PC-9 (cell line): ENCODE measurements around the gene FBXO41.

Source experiments
- EZH2 ChIP-seq: fragments of 200-600 bp; sonication (generic); IDR thresholded peaks from 2 replicates; pipeline ENCODE4 v1.8.0; 2017; ENCODE audit warnings: antibody characterized with exemption, low read depth
- TF ChIP-seq, protein P1 (sequence below): fragments of 200-600 bp; sonication (generic); conservative IDR thresholded peaks from 2 replicates; pipeline ENCODE4 v1.6.1; 2017; ENCODE audit warnings: mixed run types, antibody characterized with exemption, mild to moderate bottlenecking, moderate library complexity

DNA sequence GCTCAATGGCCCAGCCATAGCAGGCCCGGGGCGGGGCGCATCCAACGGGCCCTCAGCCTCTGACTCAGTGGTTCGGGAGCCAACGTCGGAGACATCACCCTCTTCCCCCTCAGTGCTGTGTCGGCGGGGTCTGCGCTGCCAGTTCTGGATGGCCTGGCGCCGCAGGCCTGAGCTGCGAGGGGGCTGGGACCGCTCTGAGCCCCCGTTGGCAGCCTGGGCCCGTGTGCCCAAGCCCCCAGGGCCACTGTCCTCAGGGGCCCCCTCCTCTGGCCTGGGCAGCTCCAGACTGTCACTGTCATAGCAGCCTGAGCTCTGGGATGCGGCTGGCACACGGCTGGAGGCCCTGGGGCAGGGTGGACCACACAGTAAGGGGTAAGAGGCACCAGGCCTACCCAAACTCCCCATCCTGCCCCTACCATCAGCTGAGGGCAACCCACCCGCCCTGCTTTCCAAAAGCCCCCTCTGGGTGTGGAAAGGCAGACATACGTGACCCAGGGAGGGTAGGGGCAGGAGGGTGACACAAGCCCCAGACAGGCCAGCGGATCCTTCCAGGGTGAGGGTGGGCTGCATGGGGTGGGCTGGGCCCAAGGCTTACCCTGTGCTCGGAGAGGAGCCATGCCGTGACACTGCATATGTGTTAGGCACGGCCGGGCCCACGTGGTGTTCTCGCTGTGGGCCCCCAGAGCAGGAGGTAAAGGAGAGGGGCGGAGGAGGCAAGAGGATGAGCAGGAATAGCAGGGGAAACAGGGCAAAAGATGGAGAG, 18.8 kb downstream of the FBXO41 start:
- TF ChIP-seq, protein P1, sequence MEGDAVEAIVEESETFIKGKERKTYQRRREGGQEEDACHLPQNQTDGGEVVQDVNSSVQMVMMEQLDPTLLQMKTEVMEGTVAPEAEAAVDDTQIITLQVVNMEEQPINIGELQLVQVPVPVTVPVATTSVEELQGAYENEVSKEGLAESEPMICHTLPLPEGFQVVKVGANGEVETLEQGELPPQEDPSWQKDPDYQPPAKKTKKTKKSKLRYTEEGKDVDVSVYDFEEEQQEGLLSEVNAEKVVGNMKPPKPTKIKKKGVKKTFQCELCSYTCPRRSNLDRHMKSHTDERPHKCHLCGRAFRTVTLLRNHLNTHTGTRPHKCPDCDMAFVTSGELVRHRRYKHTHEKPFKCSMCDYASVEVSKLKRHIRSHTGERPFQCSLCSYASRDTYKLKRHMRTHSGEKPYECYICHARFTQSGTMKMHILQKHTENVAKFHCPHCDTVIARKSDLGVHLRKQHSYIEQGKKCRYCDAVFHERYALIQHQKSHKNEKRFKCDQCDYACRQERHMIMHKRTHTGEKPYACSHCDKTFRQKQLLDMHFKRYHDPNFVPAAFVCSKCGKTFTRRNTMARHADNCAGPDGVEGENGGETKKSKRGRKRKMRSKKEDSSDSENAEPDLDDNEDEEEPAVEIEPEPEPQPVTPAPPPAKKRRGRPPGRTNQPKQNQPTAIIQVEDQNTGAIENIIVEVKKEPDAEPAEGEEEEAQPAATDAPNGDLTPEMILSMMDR: no peak
- no peak for TF ChIP-seq EZH2
